Right atrium auricular region (tissue), 2 donors: ENCODE data around the gene PHOX2A. TPM values are rescaled to one million over a fixed set of nuclear protein-coding genes. Genes with fewer than 3 reads are reported as not detected.

Source experiments
- DNase-seq: peaks from one replicate; pipeline ENCODE4 v3.0.0-alpha.2; 2019; ENCODE audit warnings: low spot score
- H3K27ac ChIP-seq, 2 donors: fragments of 200-600 bp; sonication (generic); 1 replicate in 1 of 2; 2 replicates in 1 of 2; pipeline ENCODE4 v1.5.1; 2016 to 2019
- H3K27me3 ChIP-seq, 2 donors: fragments of 200-600 bp; sonication (generic); one replicate each; pipeline versions ENCODE4 v1.5.1 to v1.6.0; 2017 to 2019
- H3K36me3 ChIP-seq: fragments of 200-600 bp; sonication (generic); one replicate; pipeline ENCODE4 v1.5.1; 2016
- H3K4me1 ChIP-seq, 2 donors: fragments of 200-600 bp; sonication (generic); one replicate each; pipeline versions ENCODE4 v1.5.1 to v1.6.0; 2017 to 2019
- H3K4me3 ChIP-seq, 2 donors: fragments of 200-600 bp; sonication (generic); 1 replicate in 1 of 2; 2 replicates in 1 of 2; pipeline ENCODE4 v1.5.1; 2017 to 2019; ENCODE audit warnings: mild to moderate bottlenecking in 1 of 2, moderate library complexity in 1 of 2
- H3K9me3 ChIP-seq, 2 donors: fragments of 200-600 bp; sonication (generic); one replicate each; pipeline ENCODE4 v1.5.1; 2019
- total RNA-seq, 2 donors: library from RNA; depleted of rRNA; stranded (reverse); fragments of >200 nt; gene quantifications; one replicate each; pipeline ENCODE4 v1.1.0, GENCODE V29; 2016
- TF ChIP-seq, protein P1 (sequence below), 2 donors: fragments of 200-600 bp; sonication (generic); IDR thresholded peaks; one replicate each; pipeline ENCODE4 v1.5.1; 2019; ENCODE audit warnings: antibody characterized with exemption in 2 of 2

Gene PHOX2A
- total RNA-seq, 2 donors from 2014 or later = not detected

DNA sequence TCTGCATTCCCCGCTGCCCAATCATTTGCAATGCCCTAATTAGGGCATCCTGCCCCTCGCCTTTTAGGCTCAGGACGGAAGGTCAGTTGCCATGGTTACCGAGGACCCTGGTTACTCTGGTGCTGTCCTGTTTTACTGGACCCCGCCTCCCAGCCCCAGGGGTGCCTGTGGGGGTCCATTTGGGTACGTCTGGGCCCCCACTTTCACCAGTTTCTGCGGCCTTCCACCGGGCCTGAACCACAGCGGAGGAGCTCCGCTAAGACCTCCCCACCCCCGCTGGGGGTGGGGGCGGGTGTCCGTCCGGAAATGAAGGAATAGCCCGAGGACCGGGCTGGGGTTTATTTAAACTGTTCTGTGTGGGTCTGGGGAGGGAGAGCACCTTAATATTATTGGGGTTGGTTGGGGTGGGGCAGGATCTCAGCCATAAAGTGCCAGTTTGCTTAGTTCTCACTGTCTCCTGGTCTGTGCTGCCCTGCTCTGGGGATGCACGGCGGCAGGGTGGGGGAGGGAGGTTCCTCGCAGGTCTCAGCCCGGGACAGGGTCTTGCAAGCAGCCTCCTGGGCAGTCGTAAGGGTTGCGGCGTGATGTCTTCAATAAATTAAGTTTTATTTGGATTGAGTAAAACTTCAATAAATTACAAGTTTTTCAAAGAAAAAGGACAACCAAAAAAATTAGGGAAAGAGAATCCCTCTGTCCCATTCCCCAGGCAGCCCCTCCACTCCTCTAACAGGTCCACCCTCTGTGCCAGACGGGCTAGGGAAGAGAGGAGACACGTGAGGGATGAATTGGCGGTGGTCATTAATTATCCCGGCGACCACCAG, 5.3 kb downstream of the PHOX2A start:
- peaks cover 17% of the 10 kb centered on the region in 2 donors for H3K27me3 ChIP-seq
- no peak for DNase-seq
- H3K36me3 ChIP-seq = peaks cover 39% of the 10 kb centered on the region
- H3K4me3 ChIP-seq = no peak overlapping the region
- peaks cover 0 to 30% of the 10 kb centered on the region in 2 donors for H3K4me1 ChIP-seq
- H3K9me3 ChIP-seq = no peaks in the 10 kb centered on the region
- TF ChIP-seq, protein P1, sequence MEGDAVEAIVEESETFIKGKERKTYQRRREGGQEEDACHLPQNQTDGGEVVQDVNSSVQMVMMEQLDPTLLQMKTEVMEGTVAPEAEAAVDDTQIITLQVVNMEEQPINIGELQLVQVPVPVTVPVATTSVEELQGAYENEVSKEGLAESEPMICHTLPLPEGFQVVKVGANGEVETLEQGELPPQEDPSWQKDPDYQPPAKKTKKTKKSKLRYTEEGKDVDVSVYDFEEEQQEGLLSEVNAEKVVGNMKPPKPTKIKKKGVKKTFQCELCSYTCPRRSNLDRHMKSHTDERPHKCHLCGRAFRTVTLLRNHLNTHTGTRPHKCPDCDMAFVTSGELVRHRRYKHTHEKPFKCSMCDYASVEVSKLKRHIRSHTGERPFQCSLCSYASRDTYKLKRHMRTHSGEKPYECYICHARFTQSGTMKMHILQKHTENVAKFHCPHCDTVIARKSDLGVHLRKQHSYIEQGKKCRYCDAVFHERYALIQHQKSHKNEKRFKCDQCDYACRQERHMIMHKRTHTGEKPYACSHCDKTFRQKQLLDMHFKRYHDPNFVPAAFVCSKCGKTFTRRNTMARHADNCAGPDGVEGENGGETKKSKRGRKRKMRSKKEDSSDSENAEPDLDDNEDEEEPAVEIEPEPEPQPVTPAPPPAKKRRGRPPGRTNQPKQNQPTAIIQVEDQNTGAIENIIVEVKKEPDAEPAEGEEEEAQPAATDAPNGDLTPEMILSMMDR (IDR thresholded peaks at IDR 0.05) = no peak
- no peak overlapping the region for H3K27ac ChIP-seq

DNA sequence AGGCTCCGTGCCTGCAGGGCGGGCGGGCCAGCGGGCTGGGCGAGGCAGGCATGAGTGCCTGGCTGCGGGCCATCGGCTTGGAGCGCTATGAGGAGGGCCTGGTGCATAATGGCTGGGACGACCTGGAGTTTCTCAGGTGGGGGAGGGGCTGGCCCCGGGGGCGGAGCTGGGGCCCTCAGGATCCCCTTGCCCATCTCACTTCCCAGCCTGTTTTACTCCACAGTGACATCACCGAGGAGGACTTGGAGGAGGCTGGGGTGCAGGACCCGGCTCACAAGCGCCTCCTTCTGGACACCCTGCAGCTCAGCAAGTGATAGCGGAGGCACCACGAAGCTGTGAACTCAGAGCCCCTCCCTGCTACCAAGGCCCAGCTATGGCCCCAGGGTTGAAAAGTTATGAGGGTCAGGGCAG, 5.9 kb downstream of the PHOX2A start:
- Histone ChIP-seq H3K27ac (no peak overlapping the region), H3K27me3 (peaks cover 11 to 17% of the 10 kb centered on the region in 2 donors), H3K36me3 (peaks cover 46% of the 10 kb centered on the region), H3K4me1 (peaks cover 0 to 27% of the 10 kb centered on the region in 2 donors), H3K4me3 (no peak overlapping the region), H3K9me3 (no peaks in the 10 kb centered on the region)
- no peak for DNase-seq
- TF ChIP-seq, protein P1 (IDR thresholded peaks at IDR 0.05) = peak; percentile 45 to 68

DNA sequence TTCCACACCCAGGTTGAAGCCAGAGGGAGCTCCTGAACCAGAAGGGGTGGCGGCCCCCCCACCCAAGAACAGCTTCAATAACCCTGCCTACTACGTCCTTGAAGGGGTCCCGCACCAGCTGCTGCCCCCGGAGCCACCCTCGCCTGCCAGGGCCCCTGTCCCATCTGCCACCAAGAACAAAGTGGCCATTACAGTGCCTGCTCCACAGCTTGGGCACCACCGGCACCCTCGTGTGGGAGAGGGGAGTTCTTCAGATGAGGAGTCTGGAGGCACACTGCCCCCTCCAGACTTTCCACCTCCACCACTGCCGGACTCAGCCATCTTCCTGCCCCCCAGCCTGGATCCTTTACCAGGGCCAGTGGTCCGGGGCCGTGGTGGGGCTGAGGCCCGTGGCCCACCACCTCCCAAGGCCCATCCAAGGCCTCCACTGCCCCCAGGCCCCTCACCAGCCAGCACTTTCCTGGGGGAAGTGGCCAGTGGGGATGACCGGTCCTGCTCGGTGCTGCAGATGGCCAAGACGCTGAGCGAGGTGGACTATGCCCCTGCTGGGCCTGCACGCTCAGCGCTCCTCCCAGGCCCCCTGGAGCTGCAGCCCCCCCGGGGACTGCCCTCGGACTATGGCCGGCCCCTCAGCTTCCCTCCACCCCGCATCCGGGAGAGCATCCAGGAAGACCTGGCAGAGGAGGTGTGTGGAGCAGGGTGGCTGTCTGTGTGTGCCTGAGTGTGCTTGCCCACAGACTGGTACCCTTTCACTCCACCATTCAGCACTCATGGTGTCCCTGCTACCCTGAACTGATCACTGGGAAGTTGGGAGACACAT, 6.7 kb downstream of the PHOX2A start:
- Histone ChIP-seq H3K9me3 (no peaks in the 10 kb centered on the region), H3K27me3 (peaks cover 7 to 17% of the 10 kb centered on the region in 2 donors), H3K4me3 (no peak overlapping the region), H3K36me3 (peaks cover 53% of the 10 kb centered on the region), H3K27ac (no peak overlapping the region), H3K4me1 (peaks cover 0 to 27% of the 10 kb centered on the region in 2 donors)
- TF ChIP-seq, protein P1 (IDR thresholded peaks at IDR 0.05) = no peak
- DNase-seq = no peak

DNA sequence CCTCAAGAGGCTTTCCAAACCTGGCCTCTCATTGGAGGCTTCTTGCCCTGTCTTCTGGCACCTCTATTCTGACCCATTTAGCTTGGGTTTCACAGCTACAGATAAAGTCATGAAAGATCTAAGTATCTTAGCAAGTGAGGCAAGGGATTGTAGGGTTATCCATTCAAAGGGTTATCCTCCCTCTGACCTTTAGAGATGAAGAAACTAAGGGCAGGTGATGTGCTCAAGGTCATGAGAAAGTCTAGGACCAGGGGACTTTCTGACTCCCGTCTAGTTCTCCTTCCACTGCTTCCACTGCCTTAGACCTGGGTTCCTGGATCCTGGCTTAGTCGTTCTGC, 7.2 kb downstream of the PHOX2A start:
- no peak overlapping the region for H3K4me3 ChIP-seq
- no peak for DNase-seq
- peaks cover 3 to 11% of the 10 kb centered on the region in 2 donors for H3K27me3 ChIP-seq
- no peaks in the 10 kb centered on the region for H3K9me3 ChIP-seq
- no peak overlapping the region for H3K27ac ChIP-seq
- TF ChIP-seq, protein P1 (IDR thresholded peaks at IDR 0.05) = no peak
- H3K36me3 ChIP-seq = peaks cover 59% of the 10 kb centered on the region
- H3K4me1 ChIP-seq = peaks cover 0 to 30% of the 10 kb centered on the region in 2 donors

DNA sequence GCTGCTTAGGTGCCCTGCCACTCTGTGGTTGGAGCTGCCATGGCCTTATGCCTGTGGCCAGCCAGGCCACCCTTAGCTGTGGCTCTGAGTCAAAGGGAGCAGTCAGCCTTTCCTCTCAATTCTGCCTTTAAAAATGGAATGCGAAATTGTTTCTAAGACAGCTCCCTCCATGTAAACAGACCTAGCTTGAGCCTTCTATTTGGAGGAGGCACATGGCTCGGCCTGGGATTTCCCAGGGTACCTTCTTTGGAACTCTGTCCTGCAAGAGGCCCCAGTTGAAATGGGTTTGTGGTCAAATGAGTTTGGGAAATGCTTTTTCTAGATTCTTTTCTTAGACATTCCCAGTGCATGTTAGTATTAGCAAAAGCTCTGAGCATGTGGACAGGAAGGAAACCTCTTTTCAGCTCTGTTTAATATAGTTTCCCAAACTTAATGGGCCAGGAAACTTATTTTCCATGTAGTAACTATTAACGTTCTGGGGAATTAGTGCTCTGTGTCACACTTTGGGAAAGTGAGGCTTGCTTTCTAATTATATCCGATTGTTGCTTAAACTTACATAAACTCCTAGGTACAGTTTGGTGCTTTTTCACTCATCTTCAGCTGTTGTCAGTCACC, 7.8 kb downstream of the PHOX2A start:
- peaks cover 0 to 5% of the 10 kb centered on the region in 2 donors for H3K27me3 ChIP-seq
- H3K4me1 ChIP-seq = peaks cover 0 to 36% of the 10 kb centered on the region in 2 donors
- H3K36me3 ChIP-seq = peaks cover 64% of the 10 kb centered on the region
- TF ChIP-seq, protein P1 (IDR thresholded peaks at IDR 0.05) = no peak
- H3K4me3 ChIP-seq = no peak overlapping the region
- H3K9me3 ChIP-seq = no peaks in the 10 kb centered on the region
- no peak overlapping the region for H3K27ac ChIP-seq
- DNase-seq = no peak
